ENCODE data around the gene ACTA1.

- TF ChIP-seq CTCF (IDR thresholded peaks at IDR 0.05) = no peak
- TF ChIP-seq ZFX (IDR thresholded peaks at IDR 0.05; ENCODE audit: borderline replicate concordance) = no peak
These were observed 49.1 kb downstream of the ACTA1 start for GRCh38 chr1:229384822-229385221.

All from 22Rv1 (cell line).